Omental fat pad (tissue), 4 donors: ENCODE measurements around the gene FGFR2. TPM values are rescaled to one million over a fixed set of nuclear protein-coding genes. Genes with fewer than 3 reads are reported as not detected.

Experiments used
- ATAC-seq: fragments of 150-250 bp; one replicate; pipeline ENCODE4 v1.9.1; 2016; ENCODE audit warnings: mild to moderate bottlenecking, moderate library complexity; ENCODE audit not compliant: low FRiP score
- DNase-seq: peaks from one replicate; pipeline ENCODE4 v3.0.0-alpha.2; 2019; ENCODE audit warnings: low spot score
- total RNA-seq, 4 donors: library from RNA; depleted of rRNA; stranded (reverse); fragments of >200 nt; gene quantifications; one replicate each; pipeline ENCODE4 v1.1.0, GENCODE V29; 2016
- TF ChIP-seq, protein P1 (sequence below), 3 donors: fragments of 450-650 bp; IDR thresholded peaks; one replicate each; pipeline ENCODE4 v1.5.1; 2016 to 2017; ENCODE audit warnings: antibody characterized with exemption in 3 of 3, mild to moderate bottlenecking in 3 of 3, moderate library complexity in 2 of 3

FGFR2 gene
- total RNA-seq, 4 donors from 2014 or later: 2.0 to 8.4 (median 2.4) TPM

DNA sequence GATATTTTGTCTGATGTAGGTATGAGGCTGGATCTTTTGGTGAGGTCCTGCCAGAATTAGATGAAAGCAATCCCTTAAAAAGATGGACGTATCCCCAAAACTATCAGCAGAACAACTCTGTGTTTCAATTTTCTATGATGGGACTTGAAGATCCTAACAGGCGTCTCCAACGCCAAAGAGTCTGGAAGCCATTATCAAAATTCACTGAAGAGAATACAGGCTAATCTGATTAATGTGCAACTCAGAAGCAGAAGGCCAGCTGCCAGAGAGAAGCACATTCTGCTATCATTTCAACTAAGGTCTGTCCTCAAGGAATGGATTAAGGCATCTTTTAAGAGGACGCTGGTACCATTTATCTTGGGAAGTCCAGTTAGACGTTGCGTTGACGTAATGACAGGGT is 119.7 kb downstream of the FGFR2 start:
- ATAC-seq (no peak), DNase-seq (no peak)
- TF ChIP-seq, protein P1, sequence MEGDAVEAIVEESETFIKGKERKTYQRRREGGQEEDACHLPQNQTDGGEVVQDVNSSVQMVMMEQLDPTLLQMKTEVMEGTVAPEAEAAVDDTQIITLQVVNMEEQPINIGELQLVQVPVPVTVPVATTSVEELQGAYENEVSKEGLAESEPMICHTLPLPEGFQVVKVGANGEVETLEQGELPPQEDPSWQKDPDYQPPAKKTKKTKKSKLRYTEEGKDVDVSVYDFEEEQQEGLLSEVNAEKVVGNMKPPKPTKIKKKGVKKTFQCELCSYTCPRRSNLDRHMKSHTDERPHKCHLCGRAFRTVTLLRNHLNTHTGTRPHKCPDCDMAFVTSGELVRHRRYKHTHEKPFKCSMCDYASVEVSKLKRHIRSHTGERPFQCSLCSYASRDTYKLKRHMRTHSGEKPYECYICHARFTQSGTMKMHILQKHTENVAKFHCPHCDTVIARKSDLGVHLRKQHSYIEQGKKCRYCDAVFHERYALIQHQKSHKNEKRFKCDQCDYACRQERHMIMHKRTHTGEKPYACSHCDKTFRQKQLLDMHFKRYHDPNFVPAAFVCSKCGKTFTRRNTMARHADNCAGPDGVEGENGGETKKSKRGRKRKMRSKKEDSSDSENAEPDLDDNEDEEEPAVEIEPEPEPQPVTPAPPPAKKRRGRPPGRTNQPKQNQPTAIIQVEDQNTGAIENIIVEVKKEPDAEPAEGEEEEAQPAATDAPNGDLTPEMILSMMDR (IDR thresholded peaks at IDR 0.05): no peak

DNA sequence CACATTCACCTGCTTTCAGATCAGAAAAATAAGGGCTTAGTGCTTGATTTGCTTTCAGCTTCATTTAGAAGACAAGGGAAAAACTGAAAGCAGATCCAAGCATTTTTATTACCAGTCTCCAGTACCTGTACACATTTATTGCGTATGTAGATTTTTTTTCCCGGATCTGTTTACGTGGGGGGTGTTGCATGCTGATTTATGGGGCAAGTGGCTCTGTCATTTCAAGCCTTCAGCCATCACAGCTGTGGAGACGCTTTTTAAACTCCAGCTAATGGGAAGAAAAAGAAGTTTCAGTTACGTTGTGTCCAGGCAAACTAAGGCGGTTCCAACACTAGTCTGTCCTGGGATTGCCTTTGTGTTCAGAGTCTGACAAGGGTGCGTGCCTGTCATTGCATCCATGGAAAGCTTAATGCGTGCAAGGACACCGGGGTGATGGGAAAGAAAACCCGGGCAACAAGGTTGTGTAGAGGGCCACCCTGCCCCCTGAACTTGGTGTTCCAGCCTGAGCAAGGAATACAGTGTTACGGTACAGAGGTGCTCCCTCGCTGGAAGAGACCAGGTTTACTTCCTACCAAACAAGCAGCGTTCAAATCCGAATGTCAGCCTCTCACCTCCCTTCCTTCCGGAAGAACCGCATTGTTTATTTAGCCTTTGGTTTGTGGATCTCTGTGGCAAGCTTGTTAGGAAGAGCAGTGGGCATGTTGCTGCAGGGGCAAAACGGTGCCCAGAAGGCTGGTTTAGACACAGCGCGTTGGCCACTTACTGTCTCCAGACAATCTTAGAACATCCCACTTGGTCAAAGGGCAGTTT is 128.2 kb downstream of the FGFR2 start:
- TF ChIP-seq, protein P1 (IDR thresholded peaks at IDR 0.05): no peak
- DNase-seq (no peak), ATAC-seq (no peak)

DNA sequence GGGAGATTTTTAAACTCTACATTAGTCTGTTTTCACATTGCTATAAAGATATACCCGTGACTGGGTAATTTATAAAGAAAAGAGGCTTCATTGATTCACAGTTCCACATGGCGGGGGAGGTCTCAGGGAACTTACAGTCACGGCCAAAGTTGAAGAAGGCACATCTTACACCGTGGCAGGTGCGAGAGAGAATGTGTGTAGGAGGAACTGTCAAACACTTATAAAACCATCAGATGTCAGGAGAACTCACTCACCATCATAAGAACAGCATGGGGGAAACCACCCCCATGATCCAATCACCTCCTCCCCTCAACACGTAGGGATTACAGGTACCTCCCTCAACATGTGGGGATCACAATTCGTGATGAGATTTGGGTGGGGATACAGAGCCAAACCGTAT is 129.5 kb downstream of the FGFR2 start:
- no peak for DNase-seq
- TF ChIP-seq, protein P1 (IDR thresholded peaks at IDR 0.05): no peak
- no peak for ATAC-seq

DNA sequence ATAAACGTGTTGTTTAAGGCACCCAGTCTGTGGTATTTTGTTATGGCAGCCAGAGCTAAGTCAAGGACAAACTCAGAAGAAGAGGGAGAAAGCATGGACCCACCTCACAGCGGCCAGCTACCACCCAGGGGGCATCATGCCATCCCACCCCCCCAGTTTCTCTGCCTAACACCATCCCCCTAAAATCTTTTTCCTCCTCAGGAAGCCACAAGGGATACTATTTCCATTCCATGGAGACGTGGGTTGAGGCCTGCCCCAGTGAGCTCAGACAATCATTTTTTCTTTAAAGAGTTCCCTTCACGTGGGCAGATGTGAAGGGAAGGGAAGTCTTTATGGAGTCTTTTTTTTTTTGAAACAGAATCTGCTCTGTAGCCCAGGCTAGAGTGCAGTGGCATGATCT is 131.8 kb downstream of the FGFR2 start:
- no peak for ATAC-seq
- TF ChIP-seq, protein P1 (IDR thresholded peaks at IDR 0.05): no peak
- DNase-seq: no peak

DNA sequence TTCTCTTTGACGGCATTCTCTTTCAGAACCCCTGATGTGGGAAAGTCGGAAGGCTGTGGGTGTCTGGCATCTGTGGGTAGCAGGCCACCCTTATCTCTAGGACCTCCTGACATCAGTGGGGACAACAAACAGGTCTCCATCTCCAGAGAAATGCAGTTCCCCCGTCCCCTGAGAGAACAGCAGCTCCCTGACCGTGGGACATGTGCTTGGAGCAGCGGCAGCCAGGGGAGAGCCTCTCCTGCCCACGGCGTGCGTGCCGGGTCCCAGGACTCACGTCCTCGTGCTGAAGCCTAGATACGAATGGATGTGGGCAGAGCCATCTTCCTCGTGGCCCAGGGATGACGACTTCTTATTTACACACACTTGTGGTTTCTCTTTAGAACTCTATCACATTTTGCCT is 133.0 kb downstream of the FGFR2 start:
- TF ChIP-seq, protein P1 (IDR thresholded peaks at IDR 0.05): no peak
- DNase-seq (no peak), ATAC-seq (no peak)

DNA sequence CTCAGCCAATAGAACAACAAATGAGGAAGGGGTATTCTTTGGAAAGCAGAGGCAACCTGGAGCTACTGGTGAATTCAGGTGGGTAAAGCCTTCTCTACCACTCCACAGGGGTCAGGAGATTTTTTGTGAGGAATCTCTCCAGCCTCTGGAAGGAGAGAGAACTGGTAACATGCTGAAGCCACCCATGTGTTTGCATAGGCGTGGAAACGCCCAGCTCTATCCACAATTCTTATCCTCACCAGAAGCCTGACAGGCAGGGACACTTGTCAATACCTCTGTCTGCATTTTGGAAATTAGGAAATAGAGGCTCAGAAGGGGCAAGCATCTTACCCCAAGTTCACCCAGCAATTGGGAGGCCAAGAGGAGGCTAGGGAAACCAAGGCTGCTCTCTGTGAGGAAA is 133.7 kb downstream of the FGFR2 start:
- DNase-seq (no peak), ATAC-seq (no peak)

More for the DNA sequence above, 133.7 kb downstream of the FGFR2 start:
- TF ChIP-seq, protein P1 (IDR thresholded peaks at IDR 0.05): no peak
